HCT116 (cell line): Measurements from ENCODE around the gene PON3. TPM values are rescaled to one million over a fixed set of nuclear protein-coding genes. Genes with fewer than 3 reads are reported as not detected.

Experiments used
- ATAC-seq: fragments of 200-7000 bp; cut with Tn5 transposase; 2 replicates; pipeline ENCODE4 v1.9.1; 2020; ENCODE audit warnings: mild to moderate bottlenecking, moderate library complexity
- BruUV-seq: library from RNA; stranded (reverse); fragments of 400-500 nt; replicated peaks from 2 replicates; lab custom pipeline; 2021; lab: Mats Ljungman, UMichigan
- CTCF ChIA-PET: fragments of 300-600 bp; sonication (Branson Sonifier 250); formaldehyde crosslinking; loops from one replicate; lab custom pipeline; 2021; ENCODE audit warnings: antibody characterized with exemption; lab: Charles Lee
- POLR2A ChIA-PET: fragments of 300-600, 350-600 bp; sonication (Branson Sonifier 250); formaldehyde crosslinking; loops from one replicate; lab custom pipeline; 2021; ENCODE audit warnings: antibody characterized with exemption; lab: Charles Lee
- RAD21 ChIA-PET, 2 experiments: fragments of 300-600 bp; sonication (Branson Sonifier 250); formaldehyde crosslinking; loops; one replicate each; lab custom pipeline; 2023; ENCODE audit warnings: low total read pairs in 2 of 2; ENCODE audit not compliant: uncharacterized antibody in 2 of 2, unreplicated experiment in 2 of 2, low non-redundant PET in 1 of 2; lab: Charles Lee
- DNase-seq: peaks from one replicate; pipeline ENCODE4 v3.0.0-alpha.2; 2010; ENCODE audit warnings: low read depth, low spot score
- H2AFZ ChIP-seq: fragments of 200-600 bp; shearing (Covaris generic), sonication (generic); 2 replicates; pipeline ENCODE4 v1.6.1; 2017; ENCODE audit warnings: low read depth, mixed run types, mixed read lengths, antibody characterized with exemption, low read length; ENCODE audit not compliant: poor library complexity, severe bottlenecking
- H3K27ac ChIP-seq: 2 replicates; pipeline ENCODE4 v1.5.1; 2012; ENCODE audit warnings: low read depth, low read length
- H3K27me3 ChIP-seq: fragments of 200-600 bp; sonication (generic); 2 replicates; pipeline ENCODE4 v1.6.1; 2016; ENCODE audit warnings: mixed run types, low read length, mixed read lengths; ENCODE audit not compliant: insufficient read depth
- H3K36me3 ChIP-seq, 2 experiments: fragments of 200-500 bp in 1 of 2; fragments of 200-600 bp in 1 of 2; sonication (Bioruptor generic) in 1 of 2; sonication (generic) in 1 of 2; 2 replicates each; pipeline versions ENCODE4 v1.5.1 to v1.6.1; 2014 to 2016; ENCODE audit warnings: low read length in 2 of 2, inconsistent platforms in 1 of 2, mixed read lengths in 1 of 2, mixed run types in 1 of 2; ENCODE audit not compliant: insufficient read depth in 2 of 2, control insufficient read depth in 1 of 2
- H3K4me1 ChIP-seq, 2 experiments: fragments of 200-600 bp in 1 of 2; sonication (generic) in 1 of 2; 2 replicates each; pipeline versions ENCODE4 v1.5.1 to v1.6.1; 2012 to 2017; ENCODE audit warnings: low read length in 2 of 2, inconsistent platforms in 1 of 2, mild to moderate bottlenecking in 1 of 2, mixed read lengths in 1 of 2, mixed run types in 1 of 2, moderate library complexity in 1 of 2; ENCODE audit not compliant: insufficient read depth in 2 of 2, control insufficient read depth in 1 of 2
- H3K4me2 ChIP-seq: fragments of 200-600 bp; sonication (generic); 2 replicates; pipeline ENCODE4 v1.6.1; 2017; ENCODE audit warnings: mixed run types, low read length, mixed read lengths
- H3K4me3 ChIP-seq, 2 experiments: fragments of 200-600 bp in 1 of 2; sonication (generic) in 1 of 2; replicated peaks in 1 of 2; 2 replicates each; pipeline ENCODE4 v1.5.1; 2011 to 2016; ENCODE audit warnings: low read length in 2 of 2, control low read depth in 1 of 2, low read depth in 1 of 2, mild to moderate bottlenecking in 1 of 2, mixed read lengths in 1 of 2, mixed run types in 1 of 2
- H3K79me2 ChIP-seq: fragments of 200-600 bp; sonication (generic); 2 replicates; pipeline ENCODE4 v1.6.1; 2017; ENCODE audit warnings: mild to moderate bottlenecking, mixed run types, low read length, moderate library complexity, mixed read lengths; ENCODE audit not compliant: insufficient read depth
- H3K9ac ChIP-seq: fragments of 200-600 bp; sonication (generic); 2 replicates; pipeline ENCODE4 v1.6.1; 2016; ENCODE audit warnings: low read length, mixed read lengths
- H3K9me2 ChIP-seq: fragments of 200-600 bp; sonication (generic), shearing (Covaris generic); 2 replicates; pipeline ENCODE4 v1.6.1; 2017; ENCODE audit warnings: mixed run types, mild to moderate bottlenecking, moderate library complexity; ENCODE audit not compliant: insufficient read depth
- H3K9me3 ChIP-seq, 2 experiments: fragments of 200-500 bp in 1 of 2; fragments of 200-600 bp in 1 of 2; sonication (Bioruptor generic) in 1 of 2; sonication (generic) in 1 of 2; 2 replicates each; pipeline ENCODE4 v1.6.1; 2014 to 2017; ENCODE audit warnings: low read length in 2 of 2, mixed read lengths in 2 of 2, inconsistent platforms in 1 of 2, low read depth in 1 of 2, mild to moderate bottlenecking in 1 of 2, mixed run types in 1 of 2, moderate library complexity in 1 of 2; ENCODE audit not compliant: control insufficient read depth in 1 of 2, insufficient read depth in 1 of 2
- H4K20me1 ChIP-seq: fragments of 200-600 bp; sonication (generic), shearing (Covaris generic); 2 replicates; pipeline ENCODE4 v1.6.1; 2017; ENCODE audit warnings: mixed run types, mild to moderate bottlenecking, moderate library complexity; ENCODE audit not compliant: insufficient read depth
- CBX3 ChIP-seq: IDR thresholded peaks from 2 replicates; pipeline ENCODE4 v1.6.1; 2012; ENCODE audit warnings: low read depth
- CEBPB ChIP-seq: IDR thresholded peaks from 2 replicates; pipeline ENCODE4 v1.6.1; 2012; ENCODE audit warnings: low read depth
- CTCF ChIP-seq, 3 experiments: fragments of 200-600 bp in 1 of 3; sonication (generic) in 1 of 3; IDR thresholded peaks in 2 of 3; conservative IDR thresholded peaks in 1 of 3; 2 replicates each; pipeline ENCODE4 v1.5.1; 2012 to 2017; ENCODE audit warnings: low read depth in 2 of 3, low read length in 2 of 3, antibody characterized with exemption in 1 of 3, borderline replicate concordance in 1 of 3, control low read depth in 1 of 3, mild to moderate bottlenecking in 1 of 3, mixed read lengths in 1 of 3, mixed run types in 1 of 3, moderate library complexity in 1 of 3; ENCODE audit not compliant: insufficient read depth in 1 of 3
- ELF1 ChIP-seq: IDR thresholded peaks from 2 replicates; pipeline ENCODE4 v1.6.1; 2012; ENCODE audit warnings: low read depth, borderline replicate concordance
- EZH2phosphoT487 ChIP-seq: fragments of 200-600 bp; IDR thresholded peaks from 2 replicates; pipeline ENCODE4 v1.6.1; 2018; ENCODE audit warnings: antibody characterized with exemption, borderline replicate concordance
- MAX ChIP-seq: IDR thresholded peaks from 2 replicates; pipeline ENCODE4 v1.6.1; 2012
- POLR2A ChIP-seq: IDR thresholded peaks from 2 replicates; pipeline ENCODE4 v1.7.0; 2011; ENCODE audit warnings: borderline replicate concordance; ENCODE audit not compliant: insufficient read depth, insufficient read length; ENCODE audit errors: extremely low read depth
- POLR2AphosphoS5 ChIP-seq: IDR thresholded peaks from 2 replicates; pipeline ENCODE4 v1.6.1; 2011; ENCODE audit warnings: mild to moderate bottlenecking, low read depth, low read length, moderate library complexity
- RAD21 ChIP-seq: IDR thresholded peaks from 2 replicates; pipeline ENCODE4 v1.6.1; 2012; ENCODE audit warnings: low read depth, mild to moderate bottlenecking
- REST ChIP-seq: IDR thresholded peaks from 2 replicates; pipeline ENCODE4 v1.6.1; 2012; ENCODE audit warnings: low read depth
- SIN3A ChIP-seq: IDR thresholded peaks from 2 replicates; pipeline ENCODE4 v1.6.1; 2012; ENCODE audit warnings: low read depth
- SRF ChIP-seq: IDR thresholded peaks from 2 replicates; pipeline ENCODE4 v1.6.1; 2012; ENCODE audit warnings: low read depth
- TCF7L2 ChIP-seq: IDR thresholded peaks from 2 replicates; pipeline ENCODE4 v1.7.0; 2011; ENCODE audit warnings: borderline replicate concordance, inconsistent platforms; ENCODE audit not compliant: insufficient read depth, insufficient read length; ENCODE audit errors: extremely low read depth
- YY1 ChIP-seq: IDR thresholded peaks from 2 replicates; pipeline ENCODE4 v1.6.1; 2011; ENCODE audit warnings: low read length, low read depth, moderate library complexity, mild to moderate bottlenecking; ENCODE audit not compliant: insufficient replicate concordance; ENCODE audit errors: extremely low read depth
- ZFX ChIP-seq: fragments of 450-650 bp; IDR thresholded peaks from 2 replicates; pipeline ENCODE4 v1.6.1; 2017
- ZNF274 ChIP-seq: fragments of 200-500 bp; sonication (Bioruptor generic); IDR thresholded peaks from 2 replicates; pipeline ENCODE4 v1.6.1; 2014; ENCODE audit warnings: mild to moderate bottlenecking, low read depth, low read length, inconsistent platforms
- intact Hi-C: fragments of 100-400 bp; cut with micrococcal nuclease; formaldehyde crosslinking; loops from 2 replicates; pipeline ENCODE4 v1.10.0; 2022
- total RNA-seq: library from RNA; stranded (reverse); gene quantifications from one replicate; pipeline ENCODE4 v1.2.1, GENCODE V29; 2021; ENCODE audit not compliant: unreplicated experiment

PON3 gene
- total RNA-seq, 1 experiment from 2014 or later = 2.6 TPM

- Histone ChIP-seq H3K9ac (no peak overlapping the region), H3K27me3 (no peaks in the 10 kb centered on the region), H4K20me1 (no peaks in the 10 kb centered on the region), H3K79me2 (no peaks in the 10 kb centered on the region), H3K9me2 (no peaks in the 10 kb centered on the region), H3K36me3 (no peaks in the 10 kb centered on the region), H3K4me3 (no peak overlapping the region), H3K9me3 (no peaks in the 10 kb centered on the region), H3K4me2 (no peak overlapping the region), H3K4me1 (no peaks in the 10 kb centered on the region)
- ChIA-PET CTCF (no interaction called here), POLR2A (no interaction called here), RAD21 (no interaction called here)
- no TSS peak for BruUV-seq
- intact Hi-C loops = no loop called here
- DNase-seq (no peak), ATAC-seq (no peak)
- TF ChIP-seq MAX (no peak), ZFX (no peak), CEBPB (no peak)
- TF ChIP-seq, all 23 proteins: peak for 0
- Histone ChIP-seq H3K27ac (no peak overlapping the region), H2AFZ (no peak overlapping the region)
Observed at GRCh38 chr7:95311389-95311788, 84.8 kb downstream of the PON3 start.

GRCh38 chr7:95309951-95310350, 86.2 kb downstream of the PON3 start:
- intact Hi-C loops = no loop called here
- ChIA-PET POLR2A (no interaction called here), RAD21 (no interaction called here), CTCF (no interaction called here)
- no peaks in the 10 kb centered on the region for H3K9me2 ChIP-seq
- H3K4me1 ChIP-seq = no peaks in the 10 kb centered on the region
- H3K9ac ChIP-seq = no peak overlapping the region
- H4K20me1 ChIP-seq = no peaks in the 10 kb centered on the region
- no peaks in the 10 kb centered on the region for H3K27me3 ChIP-seq
- no peaks in the 10 kb centered on the region for H3K9me3 ChIP-seq
- no peak overlapping the region for H3K27ac ChIP-seq
- no peak overlapping the region for H2AFZ ChIP-seq
- H3K79me2 ChIP-seq = no peaks in the 10 kb centered on the region
- H3K4me2 ChIP-seq = no peak overlapping the region
- no peak overlapping the region for H3K4me3 ChIP-seq
- no peak for ATAC-seq
- BruUV-seq = no TSS peak
- no peak for DNase-seq
- no peaks in the 10 kb centered on the region for H3K36me3 ChIP-seq
- TF ChIP-seq ELF1 = no peak
- no peak for TF ChIP-seq SRF
- TF ChIP-seq MAX = no peak
- TF ChIP-seq RAD21 = no peak
- TF ChIP-seq SIN3A = no peak
- no peak for TF ChIP-seq TCF7L2
- no peak for TF ChIP-seq ZNF274
- TF ChIP-seq ZFX = no peak
- TF ChIP-seq EZH2phosphoT487 = no peak
- TF ChIP-seq CEBPB = no peak
- TF ChIP-seq POLR2AphosphoS5 = no peak
- TF ChIP-seq YY1 = no peak
- TF ChIP-seq CBX3 = no peak
- no peak for TF ChIP-seq POLR2A
- TF ChIP-seq REST = no peak
- no peak for TF ChIP-seq CTCF (IDR thresholded peaks at IDR 0.05 in 2 of 3, conservative IDR thresholded peaks at IDR 0.05 in 1 of 3; ENCODE audit: borderline replicate concordance in 1 of 3, insufficient read depth in 1 of 3, low read depth in 2 of 3, low read length in 2 of 3)
